Measurements from ENCODE around the gene EDEM2.

GRCh38 chr20:35129647-35130069, 17.5 kb downstream of the EDEM2 start:
- TF ChIP-seq YY1 (IDR thresholded peaks at IDR 0.05; ENCODE audit: insufficient read depth, insufficient read length) (no peak), ZNF274 (IDR thresholded peaks at IDR 0.05; ENCODE audit: low read depth, low read length) (no peak), SUZ12 (IDR thresholded peaks at IDR 0.05; ENCODE audit: extremely low read depth, insufficient read depth, insufficient read length) (no peak)
